Measurements from ENCODE around the gene THUMPD2.

The THUMPD2 gene

DNA sequence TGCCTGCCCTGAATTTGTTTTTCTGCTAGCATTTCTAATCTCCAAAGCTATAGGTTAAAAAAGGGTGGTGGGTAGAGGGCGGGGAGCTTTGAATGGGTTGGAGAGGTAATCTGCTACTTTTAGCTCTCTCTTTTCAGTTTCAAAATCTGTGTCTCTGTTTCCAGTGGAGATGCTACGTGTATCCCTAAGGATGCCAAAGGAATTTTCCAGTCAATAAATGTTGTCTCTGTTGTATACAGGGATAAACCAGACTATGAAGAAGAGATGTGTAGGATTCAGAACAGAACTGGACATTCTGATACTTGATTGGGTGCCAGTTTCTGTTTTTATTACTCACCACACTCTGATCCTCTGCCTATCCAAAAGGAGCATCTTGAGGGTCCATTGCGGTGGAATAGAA lies 63.2 kb downstream of the THUMPD2 start:
- DNase-seq: no peak

DNA sequence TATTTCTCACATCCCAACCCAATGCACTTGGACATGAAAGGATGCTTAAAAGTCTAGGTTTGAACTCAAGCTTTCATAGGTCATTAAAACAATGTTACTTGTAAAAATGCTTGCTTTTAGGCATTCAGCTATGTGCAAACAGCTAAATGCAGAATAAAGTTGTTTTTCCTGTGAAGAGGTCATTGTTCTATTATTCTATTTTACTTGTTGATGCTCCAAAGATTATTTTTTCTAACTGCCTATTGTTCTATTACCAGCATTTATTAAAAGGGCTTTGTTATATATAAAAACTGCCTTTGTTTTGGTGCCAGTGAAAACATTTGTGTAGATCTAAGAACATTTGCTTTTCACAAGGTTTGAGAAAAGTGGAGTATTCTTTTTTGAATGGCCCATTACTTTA lies 64.0 kb downstream of the THUMPD2 start:
- no peak for DNase-seq

DNA sequence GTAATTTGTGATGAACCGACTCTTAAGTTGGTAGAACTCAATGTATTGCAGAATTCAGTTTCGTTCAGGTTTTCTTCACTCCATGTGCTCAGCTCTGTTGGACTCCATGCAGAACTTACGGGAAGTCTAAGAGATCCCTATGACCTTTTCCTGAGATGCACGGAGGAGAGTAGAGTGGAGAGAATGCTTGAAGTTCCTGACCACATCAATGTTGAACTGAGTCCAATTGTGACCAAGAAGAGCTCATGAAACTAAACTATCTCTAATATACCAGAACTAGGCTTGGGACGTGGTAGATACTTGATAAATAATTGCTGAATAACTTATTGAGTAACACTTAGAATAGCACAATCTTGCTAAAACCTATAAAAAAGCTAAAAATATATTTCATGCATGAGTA lies 66.1 kb downstream of the THUMPD2 start:
- DNase-seq: no peak

DNA sequence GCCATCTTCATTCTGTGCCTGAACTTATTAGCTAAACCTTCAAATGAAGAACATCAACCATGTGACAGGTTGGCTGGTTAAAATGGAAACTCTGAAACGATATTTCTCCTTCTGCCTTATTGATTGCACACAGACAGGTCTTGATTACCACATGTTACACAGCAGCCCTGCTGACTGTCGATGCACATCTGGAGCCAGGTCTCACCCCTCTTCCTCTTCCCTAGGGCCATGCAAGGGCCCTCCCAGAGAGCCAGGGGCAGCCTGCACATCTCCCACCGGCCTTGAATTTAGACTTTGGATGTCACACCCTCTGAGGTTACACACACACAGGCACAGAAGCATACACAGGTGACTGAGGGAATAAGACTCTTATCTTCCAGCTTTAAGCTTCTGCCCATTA lies 68.3 kb downstream of the THUMPD2 start:
- DNase-seq: no peak

DNA sequence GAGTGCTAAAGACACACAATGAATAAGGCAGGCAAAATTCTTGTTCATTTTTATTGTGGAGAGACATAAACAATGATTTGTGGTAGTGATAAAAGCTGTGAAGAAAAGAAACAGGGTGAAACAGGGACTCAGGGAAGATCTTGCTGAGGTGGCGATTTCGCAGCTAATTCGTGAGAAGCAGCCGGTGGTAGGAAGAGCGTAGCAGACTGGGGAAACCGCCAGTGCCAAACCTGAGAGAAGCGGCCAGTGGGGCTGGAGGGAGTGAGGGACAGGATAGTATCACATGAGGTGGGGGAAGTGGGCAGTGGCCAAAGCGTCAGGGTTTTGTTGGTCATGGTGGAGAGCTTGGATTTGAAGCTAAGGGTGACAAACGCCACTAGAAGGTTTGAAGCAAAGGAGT lies 71.1 kb downstream of the THUMPD2 start:
- DNase-seq: no peak

DNA sequence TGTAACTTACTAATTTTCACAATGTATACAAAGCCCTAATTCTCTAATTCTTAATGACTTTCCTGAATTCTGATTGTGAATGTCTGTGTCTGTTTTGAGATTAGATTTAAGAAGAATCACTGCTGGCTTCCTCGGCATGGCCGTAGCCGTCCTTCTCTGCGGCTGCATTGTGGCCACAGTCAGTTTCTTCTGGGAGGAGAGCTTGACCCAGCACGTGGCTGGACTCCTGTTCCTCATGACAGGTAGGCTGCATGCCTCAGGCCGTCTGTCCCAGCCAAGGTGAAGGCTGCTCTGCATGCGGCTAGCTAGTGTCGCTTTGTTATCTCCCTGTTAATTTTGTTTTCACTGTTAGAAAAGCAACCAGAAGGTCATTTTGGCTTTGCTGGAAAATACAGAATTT lies 72.1 kb downstream of the THUMPD2 start:
- no peak for DNase-seq

DNA sequence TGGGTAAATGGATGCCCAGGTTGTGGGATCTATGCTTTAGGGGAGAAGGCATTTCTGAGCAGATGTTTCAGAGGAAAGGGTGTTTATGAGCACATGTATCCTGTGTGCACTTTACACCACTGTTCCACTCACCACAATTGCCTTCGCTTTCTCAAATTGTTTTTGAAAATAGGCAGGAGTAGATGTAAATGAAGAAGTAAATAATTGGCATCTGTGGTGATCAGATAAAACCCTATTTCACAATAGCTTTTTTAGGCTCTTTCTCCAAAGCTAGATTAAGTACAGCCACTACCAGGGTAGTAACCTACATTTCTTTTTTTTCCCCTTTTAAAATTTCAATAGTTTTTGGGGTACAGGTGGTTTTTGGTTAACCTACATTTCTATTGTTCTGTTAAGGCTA lies 72.7 kb downstream of the THUMPD2 start:
- DNase-seq: peak; percentile 69

DNA sequence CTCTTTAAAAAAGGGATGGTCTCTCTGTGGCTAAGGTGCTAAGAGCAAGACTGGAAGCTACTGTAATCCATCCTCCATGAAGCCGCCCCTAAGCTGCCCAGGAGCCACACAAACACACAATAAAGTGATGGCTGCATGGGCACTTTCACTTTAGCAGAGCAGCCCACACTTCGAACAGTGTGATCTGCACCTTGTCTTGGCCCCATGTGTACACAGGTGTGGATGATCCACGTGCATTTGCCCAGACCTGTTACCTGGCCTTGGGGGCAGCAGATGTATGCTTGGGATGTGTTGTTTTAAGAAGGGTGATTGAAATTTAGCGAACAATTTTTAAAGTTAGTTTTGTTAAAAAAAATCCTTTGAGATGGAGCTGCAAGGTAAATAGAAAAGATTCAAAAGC lies 73.4 kb downstream of the THUMPD2 start:
- no peak for DNase-seq

DNA sequence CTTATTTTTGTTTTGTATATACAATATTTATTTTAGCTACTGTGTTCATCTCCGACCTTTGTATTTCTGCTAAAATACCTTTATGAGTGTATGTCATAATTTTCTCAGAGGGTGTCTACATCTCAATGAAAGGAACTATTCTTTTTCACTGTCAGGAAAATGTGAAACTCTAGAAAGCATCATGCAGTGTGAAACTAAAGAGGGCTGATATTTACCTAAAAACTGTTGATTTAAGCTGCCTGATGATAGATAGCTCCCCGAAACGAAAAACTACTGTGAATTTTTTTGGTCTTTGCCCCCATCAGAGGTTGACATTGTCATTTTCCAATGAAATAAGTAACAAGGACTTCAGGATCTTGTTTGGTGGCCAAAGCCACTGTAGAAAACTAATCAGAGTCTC lies 74.5 kb downstream of the THUMPD2 start:
- no peak for DNase-seq

DNA sequence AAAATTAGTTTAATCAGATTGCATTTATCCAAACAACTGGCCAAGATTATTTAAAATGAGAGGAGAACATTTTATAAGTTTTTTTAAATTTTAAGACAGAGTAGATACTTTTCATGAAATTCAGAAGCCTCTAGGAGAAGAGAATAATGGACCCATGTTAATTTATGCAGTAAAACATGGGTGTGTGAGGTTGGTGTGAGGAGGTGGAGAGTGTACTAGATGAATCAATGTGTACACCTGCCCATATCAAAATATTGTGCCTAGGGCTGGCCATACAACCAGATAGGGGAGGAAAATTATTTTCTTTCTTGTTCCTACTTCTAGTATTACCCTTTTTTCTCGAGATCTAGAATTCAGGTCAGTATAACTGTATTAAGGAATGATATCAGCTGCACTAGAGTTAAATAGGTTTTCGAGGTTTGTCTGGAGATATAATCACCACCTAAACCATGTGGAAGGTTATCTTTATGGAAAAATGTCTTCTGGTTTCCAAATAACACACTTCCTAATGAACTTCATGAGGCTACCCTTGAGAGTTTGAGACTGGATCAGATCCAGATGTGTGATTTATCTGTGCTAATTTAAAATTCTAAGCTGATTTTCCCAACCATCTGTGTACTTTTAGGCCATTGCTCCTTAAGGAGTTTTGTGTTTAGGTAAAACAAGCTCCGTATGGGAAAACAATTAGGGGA lies 75.7 kb downstream of the THUMPD2 start:
- no peak for DNase-seq

DNA sequence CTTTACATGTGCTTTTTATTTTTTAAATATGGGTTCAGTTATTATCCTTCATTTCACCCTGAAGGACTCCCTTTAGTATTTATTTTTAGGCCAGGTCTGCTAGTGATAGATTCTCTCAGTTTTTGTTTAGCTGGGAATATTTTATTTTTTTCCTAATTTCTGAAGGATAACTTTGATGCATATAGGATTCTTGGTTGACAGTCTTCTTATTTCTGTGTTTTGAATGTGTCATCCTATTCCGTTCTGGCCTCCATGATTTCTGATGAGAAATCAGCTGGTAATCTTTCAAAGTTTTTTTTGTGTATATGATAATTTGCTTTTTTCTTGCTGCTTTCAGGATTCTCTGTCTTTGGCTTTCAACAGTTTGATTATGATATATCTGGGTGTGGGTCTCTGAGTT lies 77.9 kb downstream of the THUMPD2 start:
- DNase-seq: no peak

DNA sequence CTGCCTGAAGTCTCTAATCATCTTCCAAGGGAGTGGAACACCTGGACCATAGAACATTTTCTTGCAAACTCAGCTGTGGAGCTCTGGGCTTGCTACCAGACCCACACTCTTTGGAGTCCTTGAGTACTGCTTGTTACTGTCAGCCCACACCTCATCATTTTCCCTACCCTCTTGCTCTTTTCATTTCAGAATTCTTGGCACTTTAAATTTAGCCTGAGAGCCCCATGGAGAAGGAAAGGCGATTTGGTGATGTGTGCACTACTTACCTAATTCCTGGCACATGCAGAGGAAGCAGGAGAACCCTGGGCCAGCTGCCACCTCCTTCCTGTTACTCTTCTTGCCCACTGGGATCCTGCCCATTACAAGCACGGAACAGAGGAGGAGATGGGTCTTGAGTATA lies 81.6 kb downstream of the THUMPD2 start:
- no peak for DNase-seq

DNA sequence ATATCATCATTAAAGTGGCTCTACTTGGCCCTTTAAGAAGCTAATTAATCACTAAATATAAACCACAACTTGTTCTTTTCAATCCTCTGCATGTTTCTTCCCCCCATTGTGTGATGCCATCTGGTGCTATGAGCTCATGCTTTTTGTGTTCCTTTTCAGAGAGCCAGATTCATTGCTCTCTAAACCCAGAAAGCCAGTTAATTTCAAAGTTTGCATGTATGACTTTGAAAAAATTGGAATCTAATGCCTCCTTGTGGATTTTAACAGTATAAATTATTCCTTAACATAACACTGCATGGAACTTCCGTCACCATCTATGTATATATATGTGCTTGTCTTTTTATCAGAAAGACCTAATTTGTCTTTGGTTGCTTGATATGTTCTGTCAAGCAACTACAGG lies 82.2 kb downstream of the THUMPD2 start:
- DNase-seq: peak; percentile 55

DNA sequence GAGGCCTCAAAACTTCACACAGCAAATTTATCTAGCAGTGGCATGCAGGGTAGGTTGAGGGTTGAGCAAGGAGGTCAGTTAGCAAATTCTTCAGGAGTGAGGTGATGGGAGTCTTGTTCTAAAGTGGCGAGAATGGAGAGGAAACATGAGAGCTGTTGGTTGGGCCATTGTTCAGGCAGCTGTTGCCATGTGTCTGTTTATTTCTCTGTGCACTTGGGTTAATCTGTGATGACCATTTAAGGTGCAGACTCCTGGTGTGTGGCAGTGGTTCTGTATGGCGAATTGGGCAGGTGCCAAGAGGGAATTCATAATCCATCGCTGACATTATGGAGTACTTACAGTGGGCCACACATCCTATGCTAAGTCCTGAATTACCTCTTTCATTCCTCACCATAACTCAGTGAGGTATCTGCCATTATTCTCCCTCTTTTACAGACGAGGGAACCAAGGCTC lies 82.9 kb downstream of the THUMPD2 start:
- no peak for DNase-seq

DNA sequence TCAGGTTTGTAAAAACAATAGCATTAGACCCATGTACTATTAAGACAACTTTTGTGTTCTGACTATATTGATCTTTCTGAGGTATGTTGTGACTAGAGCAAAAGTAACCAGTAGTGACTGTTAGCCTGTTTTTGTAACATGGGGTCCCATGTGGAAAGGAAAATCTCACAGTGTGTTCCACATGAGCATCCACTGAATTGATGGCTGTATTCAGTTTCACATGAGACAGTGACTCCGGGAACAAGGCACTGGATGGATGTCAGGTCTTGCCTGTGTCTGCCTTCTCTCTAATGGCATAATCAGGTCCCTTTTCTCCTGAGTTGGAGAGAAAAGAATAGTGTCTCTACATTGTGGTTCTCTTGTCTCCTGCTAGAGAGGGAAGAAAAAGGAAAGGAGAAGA lies 85.8 kb downstream of the THUMPD2 start:
- no peak for DNase-seq

DNA sequence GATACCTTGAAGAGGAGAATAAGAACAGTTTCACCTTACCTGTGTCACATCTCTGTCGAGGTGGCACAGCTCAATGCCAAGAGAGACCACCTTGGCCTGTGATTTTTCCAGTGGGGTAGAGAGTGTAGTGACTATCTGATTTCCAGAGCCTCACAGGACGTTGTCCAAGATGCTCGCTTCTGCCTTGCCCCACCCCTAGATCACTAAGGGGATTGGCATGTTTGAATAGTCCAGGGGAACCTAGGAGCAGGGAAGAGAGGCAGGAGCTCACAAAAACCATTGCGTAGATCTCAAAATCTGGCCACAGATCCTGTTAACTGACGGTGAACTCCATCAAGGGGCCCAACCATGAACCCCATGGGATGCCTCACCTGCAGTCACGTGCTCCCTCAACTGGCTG lies 89.2 kb downstream of the THUMPD2 start:
- no peak for DNase-seq

DNA sequence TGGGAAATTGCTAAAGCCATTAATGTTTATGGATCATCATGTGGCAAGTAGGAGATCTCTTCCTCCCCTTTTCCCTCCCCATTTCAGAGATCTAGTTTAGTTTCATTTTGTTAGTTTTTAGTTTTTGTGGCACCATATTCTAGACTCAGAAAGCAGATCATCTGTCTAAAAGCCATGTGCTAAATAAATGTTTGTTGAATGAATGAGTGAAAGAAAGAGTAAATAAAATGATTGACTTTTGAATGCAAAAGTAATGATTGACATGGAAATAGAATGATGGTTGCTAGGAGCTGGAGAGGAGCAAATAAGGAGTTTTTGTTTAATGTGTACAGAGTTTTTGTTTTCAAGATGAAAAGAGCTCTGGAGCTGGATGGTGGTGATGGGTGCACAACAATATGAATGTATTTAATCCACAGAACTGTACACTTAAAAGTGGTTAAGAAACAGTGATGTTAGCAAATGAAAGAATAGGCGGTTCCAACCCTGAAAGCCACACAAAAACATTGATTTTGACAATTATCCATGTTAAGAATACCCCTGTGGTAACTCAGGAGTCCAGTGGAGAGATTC lies 89.7 kb downstream of the THUMPD2 start:
- DNase-seq: no peak

DNA sequence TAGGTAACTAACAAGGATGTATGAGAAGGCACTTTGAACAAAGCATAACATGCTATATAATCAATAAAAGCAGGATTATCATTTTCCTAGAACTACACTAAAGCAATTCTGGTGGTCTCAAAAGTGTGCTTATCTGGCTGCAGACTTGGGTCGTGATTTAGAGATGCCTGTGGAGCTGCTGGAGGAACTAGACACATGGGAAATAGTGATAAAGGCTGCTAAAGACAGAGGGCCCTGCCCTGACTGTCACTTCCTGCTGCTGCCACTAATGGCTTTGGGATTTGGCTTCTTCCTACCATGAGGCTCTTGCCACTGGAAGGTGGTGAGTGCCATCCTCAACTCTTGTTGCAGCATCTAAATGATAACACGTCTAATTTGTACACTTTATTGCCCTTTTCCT lies 90.9 kb downstream of the THUMPD2 start:
- peak; percentile 55 for DNase-seq

DNA sequence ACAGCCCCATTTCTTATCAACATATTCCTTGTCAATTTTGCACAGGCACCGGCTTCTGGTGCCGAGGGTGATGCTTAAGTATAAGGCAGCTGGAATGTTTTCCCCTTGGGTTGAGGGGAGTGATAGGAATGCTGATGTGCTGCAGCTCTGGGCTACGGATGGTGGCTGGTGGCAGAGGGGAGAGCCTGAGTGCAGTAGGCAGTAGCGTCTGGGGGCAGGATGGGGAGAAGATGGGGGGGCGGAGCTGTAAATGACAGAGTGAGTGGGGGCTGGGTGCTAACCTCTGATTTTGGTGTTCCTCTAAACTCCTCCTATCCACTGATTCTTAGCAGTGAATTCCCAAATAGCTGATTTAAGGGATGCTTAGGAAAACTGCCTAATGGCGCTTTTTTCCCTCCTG lies 92.6 kb downstream of the THUMPD2 start:
- DNase-seq: no peak
